Breast epithelium (tissue), 3 donors: ENCODE results near the gene N4BP2L1.

Experiments used
- POLR2AphosphoS5 ChIP-seq, 3 donors: sonication (generic); formaldehyde crosslinking; IDR thresholded peaks; one replicate each; pipeline ENCODE4 v1.6.1; 2017; ENCODE audit warnings: antibody characterized with exemption in 3 of 3
- TF ChIP-seq, protein P1 (sequence below), 3 donors: fragments of 450-650 bp; IDR thresholded peaks; one replicate each; pipeline ENCODE4 v1.5.1; 2016 to 2017; ENCODE audit warnings: antibody characterized with exemption in 3 of 3, mild to moderate bottlenecking in 3 of 3, moderate library complexity in 3 of 3

DNA sequence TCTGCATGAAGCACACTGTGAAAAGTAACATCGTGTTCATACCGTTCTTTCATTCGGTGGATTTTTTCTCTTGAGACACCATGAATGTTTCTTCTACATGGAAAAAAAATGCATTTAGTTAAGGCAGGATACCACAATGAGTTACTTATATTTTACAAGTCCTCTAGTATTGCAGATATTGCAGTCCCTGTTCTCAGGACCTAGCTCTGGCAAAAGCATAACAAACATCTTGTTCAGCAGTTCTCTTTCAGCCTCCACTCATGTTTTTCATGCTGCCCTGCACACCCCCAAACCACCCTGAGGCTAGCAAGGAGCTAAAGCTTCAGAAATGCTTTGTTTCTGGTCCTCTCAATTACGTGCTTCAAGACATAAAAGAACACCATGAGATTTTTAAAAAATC is 24.8 kb downstream of the N4BP2L1 start:
- TF ChIP-seq, protein P1, sequence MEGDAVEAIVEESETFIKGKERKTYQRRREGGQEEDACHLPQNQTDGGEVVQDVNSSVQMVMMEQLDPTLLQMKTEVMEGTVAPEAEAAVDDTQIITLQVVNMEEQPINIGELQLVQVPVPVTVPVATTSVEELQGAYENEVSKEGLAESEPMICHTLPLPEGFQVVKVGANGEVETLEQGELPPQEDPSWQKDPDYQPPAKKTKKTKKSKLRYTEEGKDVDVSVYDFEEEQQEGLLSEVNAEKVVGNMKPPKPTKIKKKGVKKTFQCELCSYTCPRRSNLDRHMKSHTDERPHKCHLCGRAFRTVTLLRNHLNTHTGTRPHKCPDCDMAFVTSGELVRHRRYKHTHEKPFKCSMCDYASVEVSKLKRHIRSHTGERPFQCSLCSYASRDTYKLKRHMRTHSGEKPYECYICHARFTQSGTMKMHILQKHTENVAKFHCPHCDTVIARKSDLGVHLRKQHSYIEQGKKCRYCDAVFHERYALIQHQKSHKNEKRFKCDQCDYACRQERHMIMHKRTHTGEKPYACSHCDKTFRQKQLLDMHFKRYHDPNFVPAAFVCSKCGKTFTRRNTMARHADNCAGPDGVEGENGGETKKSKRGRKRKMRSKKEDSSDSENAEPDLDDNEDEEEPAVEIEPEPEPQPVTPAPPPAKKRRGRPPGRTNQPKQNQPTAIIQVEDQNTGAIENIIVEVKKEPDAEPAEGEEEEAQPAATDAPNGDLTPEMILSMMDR (IDR thresholded peaks at IDR 0.05), result no peak
- TF ChIP-seq POLR2AphosphoS5 (IDR thresholded peaks at IDR 0.05), result no peak
